Nephron (organoid): Measurements from ENCODE around the gene SERINC1.
"Not testable (repeated sequence)": the region's sequence is repeated elsewhere in the genome, so short reads cannot be mapped to it uniquely, and the experiment has no call there.

ENCODE experiments used
- H3K27ac Mint-ChIP-seq, 3 experiments: 2 replicates each; pipeline ENCODE4 v1.8.0; 2020; ENCODE audit warnings: mixed read lengths in 3 of 3, mild to moderate bottlenecking in 2 of 3, moderate library complexity in 1 of 3
- H3K27me3 Mint-ChIP-seq: 2 replicates; pipeline ENCODE4 v1.8.0; 2021; ENCODE audit warnings: low read depth, mild to moderate bottlenecking, moderate library complexity, mixed read lengths
- H3K36me3 Mint-ChIP-seq: 2 replicates; pipeline ENCODE4 v1.8.0; 2020; ENCODE audit warnings: low read depth, mixed read lengths
- H3K4me1 Mint-ChIP-seq: 2 replicates; pipeline ENCODE4 v1.8.0; 2020; ENCODE audit warnings: mixed read lengths
- H3K4me3 Mint-ChIP-seq, 3 experiments: 2 replicates each; pipeline ENCODE4 v1.8.0; 2020; ENCODE audit warnings: mild to moderate bottlenecking in 3 of 3, mixed read lengths in 3 of 3, moderate library complexity in 2 of 3
- H3K9me3 Mint-ChIP-seq: 2 replicates; pipeline ENCODE4 v1.8.0; 2020; ENCODE audit warnings: mixed read lengths
- CTCF ChIP-seq, 3 experiments: fragments of 200-600 bp; sonication (generic); IDR thresholded peaks; one replicate each; pipeline ENCODE4 v1.5.0; 2021; ENCODE audit warnings: antibody characterized with exemption in 3 of 3; ENCODE audit not compliant: unreplicated experiment in 3 of 3

SERINC1 gene

GRCh38 chr6:122471107-122472021 lies at the start of gene SERINC1:
SERINC1 (minus strand) TSS chr6:122471807; CDS start chr6:122471737, 70 bp downstream.
- Mint-ChIP-seq H3K36me3 (peaks cover 24% of the 10 kb centered on the region), H3K4me1 (peaks cover 28% of the 10 kb centered on the region), H3K4me3 (peak within 1 kb of the TSS; percentile 98 to 99 (median 99)), H3K27ac (peak within 1 kb of the TSS; percentile 97 to 99 (median 99)), H3K27me3 (no peaks in the 10 kb centered on the region), H3K9me3 (peaks cover 3% of the 10 kb centered on the region)
- TF ChIP-seq CTCF (IDR thresholded peaks at IDR 0.05; ENCODE audit: unreplicated experiment in 3 of 3) = no peak

GRCh38 chr6:122511193-122511924 lies 39.8 kb upstream of the SERINC1 start:
- no peak overlapping the region for H3K4me3 Mint-ChIP-seq
- H3K27ac Mint-ChIP-seq = no peak overlapping the region
- no peaks in the 10 kb centered on the region for H3K4me1 Mint-ChIP-seq
- H3K27me3 Mint-ChIP-seq = no peaks in the 10 kb centered on the region
- H3K36me3 Mint-ChIP-seq = peaks cover 32% of the 10 kb centered on the region
- peaks cover 11% of the 10 kb centered on the region for H3K9me3 Mint-ChIP-seq
- no peak for TF ChIP-seq CTCF (IDR thresholded peaks at IDR 0.05; ENCODE audit: unreplicated experiment in 3 of 3)

- not testable (repeated sequence) for H3K4me3 Mint-ChIP-seq, H3K27ac Mint-ChIP-seq, H3K27me3 Mint-ChIP-seq, H3K4me1 Mint-ChIP-seq
- Mint-ChIP-seq H3K9me3 (peaks cover 46% of the 10 kb centered on the region), H3K36me3 (peaks cover 53% of the 10 kb centered on the region)
Observed at GRCh38 chr6:122505170-122505569, 33.6 kb upstream of the SERINC1 start.

- H3K27me3 Mint-ChIP-seq = peaks cover 5% of the 10 kb centered on the region
Observed at GRCh38 chr6:122501475-122501874, 29.9 kb upstream of the SERINC1 start.

GRCh38 chr6:122495612-122496011 lies 24.0 kb upstream of the SERINC1 start:
- Mint-ChIP-seq H3K4me3 (no peak overlapping the region), H3K27ac (no peak overlapping the region)

More at GRCh38 chr6:122501475-122501874, 29.9 kb upstream of the SERINC1 start:
- peaks cover 62% of the 10 kb centered on the region for H3K9me3 Mint-ChIP-seq
- no peak for TF ChIP-seq CTCF (IDR thresholded peaks at IDR 0.05; ENCODE audit: unreplicated experiment in 3 of 3)
- H3K27ac Mint-ChIP-seq = no peak overlapping the region
- peaks cover 42% of the 10 kb centered on the region for H3K36me3 Mint-ChIP-seq
- no peaks in the 10 kb centered on the region for H3K4me1 Mint-ChIP-seq
- H3K4me3 Mint-ChIP-seq = no peak overlapping the region

More at GRCh38 chr6:122495612-122496011, 24.0 kb upstream of the SERINC1 start:
- no peaks in the 10 kb centered on the region for H3K27me3 Mint-ChIP-seq
- H3K4me1 Mint-ChIP-seq = no peaks in the 10 kb centered on the region
- peaks cover 19% of the 10 kb centered on the region for H3K36me3 Mint-ChIP-seq
- peaks cover 36% of the 10 kb centered on the region for H3K9me3 Mint-ChIP-seq
- no peak for TF ChIP-seq CTCF (IDR thresholded peaks at IDR 0.05; ENCODE audit: unreplicated experiment in 3 of 3)
